ENCODE results near the gene ILDR1. TPM values are rescaled to one million over a fixed set of nuclear protein-coding genes. Genes with fewer than 3 reads are reported as not detected.

Gene ILDR1
- total and polyA plus RNA-seq, 2 experiments from 2014 or later, result 0.66 to 0.97 TPM

DNA sequence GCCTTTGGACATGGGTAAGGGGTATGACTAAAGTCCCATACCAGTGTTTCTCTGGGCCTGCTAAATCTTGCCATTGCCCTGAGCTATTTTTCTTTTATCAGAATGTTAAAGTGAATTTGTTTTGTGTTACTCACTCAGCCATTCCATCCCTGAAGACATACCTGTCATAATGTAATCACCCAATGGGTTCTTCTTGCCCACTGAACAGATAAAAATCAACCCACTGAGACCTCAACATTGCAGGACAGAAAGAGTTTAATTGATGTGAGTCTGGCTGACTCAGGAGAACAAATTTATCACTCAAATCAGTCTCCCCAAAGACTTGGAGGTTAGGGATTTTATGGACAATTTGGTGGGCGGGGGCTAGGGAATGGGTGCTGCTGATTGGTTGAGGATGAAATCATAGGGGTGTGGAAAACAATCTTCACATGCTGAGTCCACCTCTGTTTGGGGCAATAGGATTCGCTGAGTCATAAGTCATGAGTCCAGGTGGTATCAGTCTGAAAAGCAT, 47.4 kb downstream of the ILDR1 start (continued):
- TF ChIP-seq, protein P1, sequence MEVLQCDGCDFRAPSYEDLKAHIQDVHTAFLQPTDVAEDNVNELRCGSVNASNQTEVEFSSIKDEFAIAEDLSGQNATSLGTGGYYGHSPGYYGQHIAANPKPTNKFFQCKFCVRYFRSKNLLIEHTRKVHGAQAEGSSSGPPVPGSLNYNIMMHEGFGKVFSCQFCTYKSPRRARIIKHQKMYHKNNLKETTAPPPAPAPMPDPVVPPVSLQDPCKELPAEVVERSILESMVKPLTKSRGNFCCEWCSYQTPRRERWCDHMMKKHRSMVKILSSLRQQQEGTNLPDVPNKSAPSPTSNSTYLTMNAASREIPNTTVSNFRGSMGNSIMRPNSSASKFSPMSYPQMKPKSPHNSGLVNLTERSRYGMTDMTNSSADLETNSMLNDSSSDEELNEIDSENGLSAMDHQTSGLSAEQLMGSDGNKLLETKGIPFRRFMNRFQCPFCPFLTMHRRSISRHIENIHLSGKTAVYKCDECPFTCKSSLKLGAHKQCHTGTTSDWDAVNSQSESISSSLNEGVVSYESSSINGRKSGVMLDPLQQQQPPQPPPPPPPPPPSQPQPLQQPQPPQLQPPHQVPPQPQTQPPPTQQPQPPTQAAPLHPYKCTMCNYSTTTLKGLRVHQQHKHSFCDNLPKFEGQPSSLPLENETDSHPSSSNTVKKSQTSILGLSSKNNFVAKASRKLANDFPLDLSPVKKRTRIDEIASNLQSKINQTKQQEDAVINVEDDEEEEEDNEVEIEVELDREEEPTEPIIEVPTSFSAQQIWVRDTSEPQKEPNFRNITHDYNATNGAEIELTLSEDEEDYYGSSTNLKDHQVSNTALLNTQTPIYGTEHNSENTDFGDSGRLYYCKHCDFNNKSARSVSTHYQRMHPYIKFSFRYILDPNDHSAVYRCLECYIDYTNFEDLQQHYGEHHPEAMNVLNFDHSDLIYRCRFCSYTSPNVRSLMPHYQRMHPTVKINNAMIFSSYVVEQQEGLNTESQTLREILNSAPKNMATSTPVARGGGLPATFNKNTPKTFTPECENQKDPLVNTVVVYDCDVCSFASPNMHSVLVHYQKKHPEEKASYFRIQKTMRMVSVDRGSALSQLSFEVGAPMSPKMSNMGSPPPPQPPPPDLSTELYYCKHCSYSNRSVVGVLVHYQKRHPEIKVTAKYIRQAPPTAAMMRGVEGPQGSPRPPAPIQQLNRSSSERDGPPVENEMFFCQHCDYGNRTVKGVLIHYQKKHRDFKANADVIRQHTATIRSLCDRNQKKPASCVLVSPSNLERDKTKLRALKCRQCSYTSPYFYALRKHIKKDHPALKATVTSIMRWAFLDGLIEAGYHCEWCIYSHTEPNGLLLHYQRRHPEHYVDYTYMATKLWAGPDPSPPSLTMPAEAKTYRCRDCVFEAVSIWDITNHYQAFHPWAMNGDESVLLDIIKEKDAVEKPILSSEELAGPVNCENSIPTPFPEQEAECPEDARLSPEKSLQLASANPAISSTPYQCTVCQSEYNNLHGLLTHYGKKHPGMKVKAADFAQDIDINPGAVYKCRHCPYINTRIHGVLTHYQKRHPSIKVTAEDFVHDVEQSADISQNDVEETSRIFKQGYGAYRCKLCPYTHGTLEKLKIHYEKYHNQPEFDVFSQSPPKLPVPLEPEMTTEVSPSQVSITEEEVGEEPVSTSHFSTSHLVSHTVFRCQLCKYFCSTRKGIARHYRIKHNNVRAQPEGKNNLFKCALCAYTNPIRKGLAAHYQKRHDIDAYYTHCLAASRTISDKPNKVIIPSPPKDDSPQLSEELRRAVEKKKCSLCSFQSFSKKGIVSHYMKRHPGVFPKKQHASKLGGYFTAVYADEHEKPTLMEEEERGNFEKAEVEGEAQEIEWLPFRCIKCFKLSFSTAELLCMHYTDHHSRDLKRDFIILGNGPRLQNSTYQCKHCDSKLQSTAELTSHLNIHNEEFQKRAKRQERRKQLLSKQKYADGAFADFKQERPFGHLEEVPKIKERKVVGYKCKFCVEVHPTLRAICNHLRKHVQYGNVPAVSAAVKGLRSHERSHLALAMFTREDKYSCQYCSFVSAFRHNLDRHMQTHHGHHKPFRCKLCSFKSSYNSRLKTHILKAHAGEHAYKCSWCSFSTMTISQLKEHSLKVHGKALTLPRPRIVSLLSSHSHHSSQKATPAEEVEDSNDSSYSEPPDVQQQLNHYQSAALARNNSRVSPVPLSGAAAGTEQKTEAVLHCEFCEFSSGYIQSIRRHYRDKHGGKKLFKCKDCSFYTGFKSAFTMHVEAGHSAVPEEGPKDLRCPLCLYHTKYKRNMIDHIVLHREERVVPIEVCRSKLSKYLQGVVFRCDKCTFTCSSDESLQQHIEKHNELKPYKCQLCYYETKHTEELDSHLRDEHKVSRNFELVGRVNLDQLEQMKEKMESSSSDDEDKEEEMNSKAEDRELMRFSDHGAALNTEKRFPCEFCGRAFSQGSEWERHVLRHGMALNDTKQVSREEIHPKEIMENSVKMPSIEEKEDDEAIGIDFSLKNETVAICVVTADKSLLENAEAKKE (CRISPR knock-in tag; IDR thresholded peaks at IDR 0.05), result no peak

DNA sequence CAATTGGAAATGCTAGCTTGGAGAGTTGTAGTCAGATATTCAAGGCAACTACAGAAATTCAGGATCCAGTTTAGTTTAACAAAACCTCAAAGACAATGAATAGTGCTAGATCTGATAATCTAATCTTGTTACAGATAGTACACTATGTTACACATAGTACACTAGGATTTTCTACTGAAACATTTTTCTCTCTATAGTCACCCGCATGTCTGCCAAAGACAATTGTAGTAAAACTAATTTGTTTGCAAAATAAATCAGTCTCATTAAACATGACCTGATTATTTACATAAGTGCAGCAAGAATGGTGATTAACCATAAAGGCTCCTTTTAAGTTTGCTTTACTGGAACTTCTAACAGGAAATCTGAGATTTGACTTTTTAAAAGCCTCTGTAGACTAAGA, 52.0 kb downstream of the ILDR1 start:
- Histone ChIP-seq H4K20me1 (replicated peaks; ENCODE audit: insufficient read depth) (no peaks in the 10 kb centered on the region), H3K27me3 (ENCODE audit: insufficient read depth) (no peaks in the 10 kb centered on the region), H3K4me1 (ENCODE audit: insufficient read depth) (peaks cover 4% of the 10 kb centered on the region; the same call in 1 of the 2 replicates), H3K9me2 (ENCODE audit: insufficient read depth) (peaks cover 9% of the 10 kb centered on the region), H3K4me2 (no peak overlapping the region), H3K36me3 (ENCODE audit: insufficient read depth) (peaks cover 5% of the 10 kb centered on the region; the same call in 1 of the 2 replicates), H2AFZ (no peak overlapping the region), H3K79me2 (replicated peaks; ENCODE audit: insufficient read depth) (no peaks in the 10 kb centered on the region), H3F3A (replicated peaks; ENCODE audit: low read depth) (no peaks in the 10 kb centered on the region), H3K4me3 (no peak overlapping the region), H3K27ac (ENCODE audit: low read depth) (no peak overlapping the region)
- ATAC-seq (no peak), DNase-seq (ENCODE audit: low spot score) (no peak)
- Mint-ChIP-seq H3K4me1 (peaks cover 8% of the 10 kb centered on the region), H3K27me3 (ENCODE audit: insufficient read depth, low read depth, poor library complexity) (no peaks in the 10 kb centered on the region), H3K9me3 (peaks cover 13% of the 10 kb centered on the region), H3K36me3 (ENCODE audit: low read depth) (peaks cover 12% of the 10 kb centered on the region), H3K27ac (no peak overlapping the region), H3K4me3 (no peak overlapping the region)
- TF ChIP-seq EZH2 (IDR thresholded peaks at IDR 0.05; ENCODE audit: low read depth, unreplicated experiment), result no peak

DNA sequence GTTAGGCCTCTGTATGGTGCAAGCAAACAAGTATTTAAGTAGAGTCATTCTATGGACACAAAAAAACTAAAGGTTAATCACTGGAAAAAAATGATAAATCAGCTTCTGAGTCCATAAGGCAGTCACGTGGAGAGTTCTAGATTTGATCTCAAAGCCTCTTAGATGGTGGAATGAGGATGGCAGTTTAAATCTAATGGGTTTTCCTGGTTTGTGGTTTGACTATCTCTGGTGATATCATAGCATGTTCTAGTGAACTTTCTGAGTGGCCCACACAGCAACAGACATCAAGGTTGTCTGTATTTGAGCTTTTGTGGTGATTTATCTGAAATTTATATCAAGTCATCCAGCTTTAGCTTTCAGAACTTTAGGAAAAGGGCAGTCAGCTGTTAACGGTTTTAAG, 52.4 kb downstream of the ILDR1 start:
- Histone ChIP-seq H3K4me2 (no peak overlapping the region), H3K27ac (ENCODE audit: low read depth) (no peak overlapping the region), H3F3A (replicated peaks; ENCODE audit: low read depth) (no peaks in the 10 kb centered on the region), H4K20me1 (replicated peaks; ENCODE audit: insufficient read depth) (no peaks in the 10 kb centered on the region), H3K9me2 (ENCODE audit: insufficient read depth) (peaks cover 9% of the 10 kb centered on the region), H3K36me3 (ENCODE audit: insufficient read depth) (peaks cover 3% of the 10 kb centered on the region; the same call in 1 of the 2 replicates), H3K27me3 (ENCODE audit: insufficient read depth) (no peaks in the 10 kb centered on the region), H3K4me1 (ENCODE audit: insufficient read depth) (peaks cover 4% of the 10 kb centered on the region; the same call in 1 of the 2 replicates), H3K4me3 (no peak overlapping the region), H3K79me2 (replicated peaks; ENCODE audit: insufficient read depth) (no peaks in the 10 kb centered on the region), H2AFZ (no peak overlapping the region)
- no peaks in the 10 kb centered on the region for H3K27me3 Mint-ChIP-seq (ENCODE audit: insufficient read depth, low read depth, poor library complexity)
- H3K4me1 Mint-ChIP-seq, result peaks cover 8% of the 10 kb centered on the region
- TF ChIP-seq JUNB (IDR thresholded peaks at IDR 0.05; ENCODE audit: unreplicated experiment), result no peak
- no peak for TF ChIP-seq POLR2AphosphoS5 (IDR thresholded peaks at IDR 0.05; ENCODE audit: low read depth)
- no peak for TF ChIP-seq EZH2phosphoT487 (IDR thresholded peaks at IDR 0.05; ENCODE audit: unreplicated experiment)
- no peak for TF ChIP-seq NANOG (IDR thresholded peaks at IDR 0.05; ENCODE audit: borderline replicate concordance)
- DNase-seq (ENCODE audit: low spot score) (no peak), ATAC-seq (no peak)
- no peak overlapping the region for H3K27ac Mint-ChIP-seq
- H3K36me3 Mint-ChIP-seq (ENCODE audit: low read depth), result peaks cover 7% of the 10 kb centered on the region
- H3K4me3 Mint-ChIP-seq, result no peak overlapping the region
- H3K9me3 Mint-ChIP-seq, result peaks cover 9% of the 10 kb centered on the region
